ENCODE data around the gene CD2.

Gene CD2

GRCh38 chr1:116794804-116795481 is 40.7 kb downstream of the CD2 start:
- DNase-seq, result no peak
- Histone ChIP-seq H3K9me3 (ENCODE audit: severe bottlenecking) (no peaks in the 10 kb centered on the region), H3K27me3 (ENCODE audit: insufficient read depth, low read depth, severe bottlenecking) (no peaks in the 10 kb centered on the region), H3K27ac (no peak overlapping the region), H3K36me3 (no peaks in the 10 kb centered on the region), H3K4me3 (ENCODE audit: low read depth, low read length) (no peak overlapping the region)
- no peak for TF ChIP-seq CTCF (IDR thresholded peaks at IDR 0.05; ENCODE audit: low read depth, low read length)

GRCh38 chr1:116795482-116795829 is 41.2 kb downstream of the CD2 start:
- no peaks in the 10 kb centered on the region for H3K9me3 ChIP-seq (ENCODE audit: severe bottlenecking)
- no peak overlapping the region for H3K27ac ChIP-seq
- no peaks in the 10 kb centered on the region for H3K27me3 ChIP-seq (ENCODE audit: insufficient read depth, low read depth, severe bottlenecking)
- H3K4me3 ChIP-seq (ENCODE audit: low read depth, low read length), result no peak overlapping the region
- no peak for DNase-seq
- no peaks in the 10 kb centered on the region for H3K36me3 ChIP-seq
- no peak for TF ChIP-seq CTCF (IDR thresholded peaks at IDR 0.05; ENCODE audit: low read depth, low read length)

GRCh38 chr1:116804736-116805135 is 50.5 kb downstream of the CD2 start:
- Histone ChIP-seq H3K27ac (no peak overlapping the region), H3K27me3 (ENCODE audit: insufficient read depth, low read depth, severe bottlenecking) (no peaks in the 10 kb centered on the region), H3K36me3 (no peaks in the 10 kb centered on the region), H3K4me3 (ENCODE audit: low read depth, low read length) (no peak overlapping the region), H3K9me3 (ENCODE audit: severe bottlenecking) (no peaks in the 10 kb centered on the region)
- no peak for TF ChIP-seq CTCF (IDR thresholded peaks at IDR 0.05; ENCODE audit: low read depth, low read length)
- no peak for DNase-seq

GRCh38 chr1:116805398-116805797 is 51.2 kb downstream of the CD2 start:
- no peak for DNase-seq
- no peak overlapping the region for H3K27ac ChIP-seq
- no peaks in the 10 kb centered on the region for H3K9me3 ChIP-seq (ENCODE audit: severe bottlenecking)
- H3K4me3 ChIP-seq (ENCODE audit: low read depth, low read length), result no peak overlapping the region
- no peak for TF ChIP-seq CTCF (IDR thresholded peaks at IDR 0.05; ENCODE audit: low read depth, low read length)
- no peaks in the 10 kb centered on the region for H3K27me3 ChIP-seq (ENCODE audit: insufficient read depth, low read depth, severe bottlenecking)
- H3K36me3 ChIP-seq, result no peaks in the 10 kb centered on the region

GRCh38 chr1:116806245-116806644 is 52.0 kb downstream of the CD2 start:
- TF ChIP-seq CTCF (IDR thresholded peaks at IDR 0.05; ENCODE audit: low read depth, low read length), result no peak
- Histone ChIP-seq H3K27ac (no peak overlapping the region), H3K36me3 (no peaks in the 10 kb centered on the region), H3K4me3 (ENCODE audit: low read depth, low read length) (no peak overlapping the region), H3K9me3 (ENCODE audit: severe bottlenecking) (no peaks in the 10 kb centered on the region), H3K27me3 (ENCODE audit: insufficient read depth, low read depth, severe bottlenecking) (no peaks in the 10 kb centered on the region)
- no peak for DNase-seq

GRCh38 chr1:116806671-116807070 is 52.4 kb downstream of the CD2 start:
- no peak overlapping the region for H3K27ac ChIP-seq
- no peak for DNase-seq
- H3K27me3 ChIP-seq (ENCODE audit: insufficient read depth, low read depth, severe bottlenecking), result no peaks in the 10 kb centered on the region
- no peak overlapping the region for H3K4me3 ChIP-seq (ENCODE audit: low read depth, low read length)
- TF ChIP-seq CTCF (IDR thresholded peaks at IDR 0.05; ENCODE audit: low read depth, low read length), result no peak
- H3K36me3 ChIP-seq, result no peaks in the 10 kb centered on the region
- H3K9me3 ChIP-seq (ENCODE audit: severe bottlenecking), result no peaks in the 10 kb centered on the region

Measured in WERI-Rb-1 (cell line).